Measurements from ENCODE around the gene GOLGA6L7. TPM values are rescaled to one million over a fixed set of nuclear protein-coding genes. Genes with fewer than 3 reads are reported as not detected.

Gene GOLGA6L7
- total and polyA plus RNA-seq, 11 donors: not detected

DNA sequence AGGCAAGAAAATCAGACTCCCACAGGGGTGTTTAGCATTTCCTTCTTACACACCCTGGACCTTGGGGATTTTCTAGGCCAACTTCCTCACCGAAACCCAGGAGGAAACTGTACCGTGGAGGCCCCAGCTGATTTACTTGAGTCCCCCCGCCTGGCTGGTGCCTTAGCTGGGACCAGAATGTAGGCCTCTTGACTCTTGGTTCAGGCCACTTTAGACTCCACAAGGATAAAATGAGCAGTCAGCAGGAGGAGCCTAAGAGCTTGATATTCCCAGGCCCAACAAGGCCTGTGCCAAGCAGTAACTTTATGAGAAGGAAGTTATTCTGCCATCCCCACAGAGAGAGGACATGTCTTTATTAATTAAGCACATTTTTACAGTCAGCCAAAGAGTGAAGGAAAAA is 32.7 kb upstream of the GOLGA6L7 start:
- DNase-seq (peak in 1 of 5 donors; percentile 10), ATAC-seq (no peak)
- WGBS, 4 donors: 42 to 62% (median 52%) methylated on average over 3 of the region's 3 CpGs
- H3K27me3 ChIP-seq: peaks cover under 1 to 18% (median 11%) of the 10 kb centered on the region in 9 donors
- H3K4me3 ChIP-seq: no peak overlapping the region
- no peaks in the 10 kb centered on the region for H3K36me3 ChIP-seq
- H3K9me3 ChIP-seq: no peaks in the 10 kb centered on the region
- peaks cover 0 to 9% (median 0%) of the 10 kb centered on the region in 12 donors for H3K4me1 ChIP-seq
- H3K27ac ChIP-seq: no peak overlapping the region
- TF ChIP-seq POLR2A (IDR thresholded peaks at IDR 0.05): no peak
- no peak for TF ChIP-seq CTCF (IDR thresholded peaks at IDR 0.05)
- intact Hi-C loops (cut with DNase I): loop anchor here in 3 of 10 donors (5.0 to 10.0 kb wide), 3 partner anchors 214 to 224 kb away; no protein-coding TSS in a partner anchor

DNA sequence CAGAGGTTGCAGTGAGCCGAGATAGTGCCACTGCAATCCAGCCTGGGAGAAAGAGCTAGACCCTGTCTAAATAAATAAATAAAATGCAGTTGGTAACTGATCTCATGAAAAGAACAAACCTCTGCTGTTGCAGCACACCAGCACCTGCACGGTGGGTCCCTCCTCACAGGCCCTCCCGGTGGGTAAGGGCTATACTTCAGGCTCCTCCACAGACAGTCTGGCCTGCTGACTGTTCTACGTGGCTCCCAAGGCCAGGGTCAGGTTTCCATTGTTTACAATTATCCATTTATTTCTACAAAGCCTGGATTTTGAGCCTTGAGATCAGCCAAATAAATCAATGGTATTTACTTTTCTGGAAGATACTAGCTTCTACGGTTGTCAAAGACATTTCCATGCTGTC is 32.2 kb upstream of the GOLGA6L7 start:
- intact Hi-C loops (cut with DNase I): loop anchor here in 3 of 10 donors (5.0 to 10.0 kb wide), 3 partner anchors 214 to 224 kb away; no protein-coding TSS in a partner anchor
- peaks cover 0 to 6% (median 0%) of the 10 kb centered on the region in 12 donors for H3K4me1 ChIP-seq
- H3K4me3 ChIP-seq: no peak overlapping the region
- DNase-seq (no peak), ATAC-seq (no peak)
- 81 to 88% (median 83%) methylated on average over 5 of the region's 5 CpGs for whole genome bisulfite sequencing, 4 donors
- no peak for TF ChIP-seq POLR2A (IDR thresholded peaks at IDR 0.05)
- TF ChIP-seq CTCF (IDR thresholded peaks at IDR 0.05): no peak
- H3K27ac ChIP-seq: no peak overlapping the region
- peaks cover 0 to 14% (median 12%) of the 10 kb centered on the region in 9 donors for H3K27me3 ChIP-seq
- H3K36me3 ChIP-seq: no peaks in the 10 kb centered on the region
- H3K9me3 ChIP-seq: no peaks in the 10 kb centered on the region

- no peaks in the 10 kb centered on the region for H3K9me3 ChIP-seq
- H3K4me1 ChIP-seq: no peaks in the 10 kb centered on the region
- WGBS, 4 donors: 80 to 95% (median 88%) methylated on average over 9 of the region's 9 CpGs
- no peaks in the 10 kb centered on the region for H3K36me3 ChIP-seq
- intact Hi-C loops (cut with DNase I): no loop called here
- no peak for ATAC-seq
- TF ChIP-seq CTCF (IDR thresholded peaks at IDR 0.05) (no peak), POLR2A (IDR thresholded peaks at IDR 0.05) (no peak)
- peak in 1 of 5 donors; percentile 21 for DNase-seq
- H3K4me3 ChIP-seq: no peak overlapping the region
- H3K27ac ChIP-seq: no peak overlapping the region
- peaks cover 0 to 4% (median under 1%) of the 10 kb centered on the region in 9 donors for H3K27me3 ChIP-seq
Measured at GRCh38 chr15:28879551-28879950, 31.1 kb upstream of the GOLGA6L7 start.

DNA sequence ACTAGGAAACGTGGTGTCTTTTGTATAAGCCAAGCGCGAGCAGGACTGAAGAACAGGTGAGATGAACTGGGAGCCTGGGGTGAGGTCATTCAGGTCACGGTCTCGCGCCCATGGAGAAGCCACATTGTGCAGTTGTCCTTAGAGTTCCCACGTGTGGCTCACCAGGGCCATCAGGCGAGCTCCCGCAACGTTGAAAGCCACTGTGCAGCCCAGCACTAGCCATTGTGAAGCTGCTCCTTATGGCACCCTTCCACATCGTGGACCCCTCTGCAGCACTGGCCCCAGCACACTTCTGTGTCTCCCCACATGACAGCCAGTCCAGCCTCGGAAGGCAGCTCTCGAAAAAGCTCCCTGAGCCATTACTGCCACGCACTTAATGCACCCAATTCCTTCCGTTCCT is 29.8 kb upstream of the GOLGA6L7 start:
- intact Hi-C loops (cut with DNase I): no loop called here
- H3K27ac ChIP-seq: no peak overlapping the region
- H3K36me3 ChIP-seq: no peaks in the 10 kb centered on the region
- no peaks in the 10 kb centered on the region for H3K4me1 ChIP-seq
- H3K27me3 ChIP-seq: peaks cover 0 to 4% (median 0%) of the 10 kb centered on the region in 9 donors
- no peaks in the 10 kb centered on the region for H3K9me3 ChIP-seq
- TF ChIP-seq POLR2A (IDR thresholded peaks at IDR 0.05) (no peak), CTCF (IDR thresholded peaks at IDR 0.05) (no peak)
- WGBS, 4 donors: 79 to 88% (median 87%) methylated on average over 15 of the region's 15 CpGs
- DNase-seq: peak in 1 of 5 donors; percentile 54
- no peak for ATAC-seq
- H3K4me3 ChIP-seq: no peak overlapping the region

Measured in heart left ventricle (tissue), 16 donors.